GM18951 (cell line): Measurements from ENCODE around the gene ABR.
"Not testable (repeated sequence)": the region's sequence is repeated elsewhere in the genome, so short reads cannot be mapped to it uniquely, and the experiment has no call there.

Experiments used
- POLR2A ChIP-seq: IDR thresholded peaks from 4 replicates; pipeline ENCODE4 v1.6.1; 2011; ENCODE audit warnings: mild to moderate bottlenecking; ENCODE audit not compliant: insufficient read length, insufficient read depth; ENCODE audit errors: extremely low read depth
- in situ Hi-C: fragments of 300-500 bp; cut with MboI; formaldehyde crosslinking; loops from one replicate; pipeline ENCODE4 v1.12.0; 2022; ENCODE audit warnings: low sequenced_read_pairs, mixed read lengths, inconsistent platforms; ENCODE audit not compliant: unreplicated experiment

Gene ABR

GRCh38 chr17:1055231-1055630, 124.5 kb downstream of the ABR start:
- in situ Hi-C loops, result no loop called here
- no peak for TF ChIP-seq POLR2A

- in situ Hi-C loops, result no loop called here
- no peak for TF ChIP-seq POLR2A
Observed at GRCh38 chr17:1054656-1055055, 125.1 kb downstream of the ABR start.

- in situ Hi-C loops, result no loop called here
Observed at GRCh38 chr17:1053661-1054360, 126.0 kb downstream of the ABR start.

GRCh38 chr17:1050996-1051925, 128.5 kb downstream of the ABR start:
- TF ChIP-seq POLR2A, result no peak
- in situ Hi-C loops, result no loop called here

More at GRCh38 chr17:1053661-1054360, 126.0 kb downstream of the ABR start:
- no peak for TF ChIP-seq POLR2A

GRCh38 chr17:1050246-1050995, 129.4 kb downstream of the ABR start:
- in situ Hi-C loops, result no loop called here
- TF ChIP-seq POLR2A, result no peak

- in situ Hi-C loops, result no loop called here
- TF ChIP-seq POLR2A, result no peak
Observed at GRCh38 chr17:1049446-1050225, 130.1 kb downstream of the ABR start.

- in situ Hi-C loops, result not testable (repeated sequence)
Observed at GRCh38 chr17:1048516-1049115, 131.2 kb downstream of the ABR start.

GRCh38 chr17:1047879-1048470, 131.8 kb downstream of the ABR start:
- no peak for TF ChIP-seq POLR2A
- in situ Hi-C loops, result no loop called here

GRCh38 chr17:1047177-1047878, 132.5 kb downstream of the ABR start:
- in situ Hi-C loops, result no loop called here
- no peak for TF ChIP-seq POLR2A

GRCh38 chr17:1045456-1045855, 134.3 kb downstream of the ABR start:
- TF ChIP-seq POLR2A, result no peak
- in situ Hi-C loops, result no loop called here

GRCh38 chr17:1044387-1045009, 135.3 kb downstream of the ABR start:
- in situ Hi-C loops, result not testable (repeated sequence)
